IMR-90 (cell line): ENCODE measurements around the gene INAFM1. TPM values are rescaled to one million over a fixed set of nuclear protein-coding genes. Genes with fewer than 3 reads are reported as not detected.

ENCODE experiments used
- ATAC-seq: fragments of 200-7000 bp; cut with Tn5 transposase; 2 replicates; pipeline ENCODE4 v1.9.1; 2020; ENCODE audit warnings: low read depth, mild to moderate bottlenecking, moderate library complexity
- BruUV-seq: library from RNA; stranded (reverse); fragments of 400-500 nt; replicated peaks from 2 replicates; lab custom pipeline; 2021; lab: Mats Ljungman, UMichigan
- CTCF ChIA-PET: fragments of 300-600 bp; formaldehyde crosslinking; extraction: SDS; loops from one replicate; lab custom pipeline; 2021; ENCODE audit warnings: antibody characterized with exemption; lab: Yijun Ruan, JAX
- POLR2A ChIA-PET: fragments of 300-600 bp; sonication (Branson Sonifier 250); formaldehyde crosslinking; loops from one replicate; lab custom pipeline; 2022; ENCODE audit warnings: antibody characterized with exemption; ENCODE audit not compliant: unreplicated experiment; lab: Charles Lee
- DNase-seq: peaks from one replicate; pipeline ENCODE4 v3.0.0; 2013
- H2AFZ ChIP-seq: replicated peaks from 2 replicates; pipeline ENCODE3; 2013; ENCODE audit warnings: low read length, mild to moderate bottlenecking; ENCODE audit not compliant: poor library complexity
- H2AK5ac ChIP-seq: 2 replicates; pipeline ENCODE4 v1.6.1; 2013; ENCODE audit warnings: low read depth, low read length, inconsistent platforms
- H2AK9ac ChIP-seq: replicated peaks from 2 replicates; pipeline ENCODE3; 2013; ENCODE audit warnings: mild to moderate bottlenecking, low read depth, low read length, moderate library complexity; ENCODE audit not compliant: poor library complexity
- H2BK120ac ChIP-seq: 2 replicates; pipeline ENCODE4 v1.6.1; 2013; ENCODE audit warnings: low read depth, low read length, inconsistent platforms
- H2BK15ac ChIP-seq: 3 replicates; pipeline ENCODE4 v1.6.1; 2013; ENCODE audit warnings: low read depth, low read length, inconsistent platforms
- H2BK20ac ChIP-seq: 2 replicates; pipeline ENCODE4 v1.6.1; 2013; ENCODE audit warnings: low read depth, mild to moderate bottlenecking, inconsistent platforms, low read length, moderate library complexity
- H2BK5ac ChIP-seq: 2 replicates; pipeline ENCODE4 v1.6.1; 2013; ENCODE audit warnings: mild to moderate bottlenecking, low read depth, low read length, inconsistent platforms; ENCODE audit not compliant: poor library complexity, severe bottlenecking
- H3K14ac ChIP-seq: replicated peaks from 2 replicates; pipeline ENCODE4 v1.6.1; 2013; ENCODE audit warnings: low read depth, low read length, inconsistent platforms
- H3K18ac ChIP-seq: 2 replicates; pipeline ENCODE4 v1.6.1; 2013; ENCODE audit warnings: low read depth, low read length, control low read depth
- H3K23ac ChIP-seq: 2 replicates; pipeline ENCODE4 v1.6.1; 2013; ENCODE audit warnings: low read depth, low read length, inconsistent platforms
- H3K27ac ChIP-seq: 2 replicates; pipeline ENCODE4 v1.5.1; 2013; ENCODE audit warnings: mild to moderate bottlenecking, control low read depth, low read length; ENCODE audit not compliant: insufficient read depth
- H3K27me3 ChIP-seq: 2 replicates; pipeline ENCODE4 v1.6.1; 2013; ENCODE audit warnings: low read length; ENCODE audit not compliant: control insufficient read depth, insufficient read depth
- H3K36me3 ChIP-seq: 2 replicates; pipeline ENCODE4 v1.6.1; 2013; ENCODE audit warnings: low read length, mixed read lengths; ENCODE audit not compliant: control insufficient read depth, insufficient read depth
- H3K4ac ChIP-seq: 2 replicates; pipeline ENCODE4 v1.6.1; 2013; ENCODE audit warnings: low read depth, low read length, inconsistent platforms
- H3K4me1 ChIP-seq: 2 replicates; pipeline ENCODE4 v1.6.1; 2013; ENCODE audit warnings: low read length, mixed read lengths; ENCODE audit not compliant: control insufficient read depth, insufficient read depth
- H3K4me2 ChIP-seq: 2 replicates; pipeline ENCODE4 v1.6.1; 2013; ENCODE audit warnings: low read depth, mild to moderate bottlenecking, control low read depth, low read length, moderate library complexity
- H3K4me3 ChIP-seq: 2 replicates; pipeline ENCODE4 v1.5.1; 2013; ENCODE audit warnings: low read depth, mild to moderate bottlenecking, control low read depth, low read length, moderate library complexity; ENCODE audit not compliant: insufficient read depth
- H3K56ac ChIP-seq: 2 replicates; pipeline ENCODE4 v1.6.1; 2013; ENCODE audit warnings: low read length, inconsistent platforms; ENCODE audit not compliant: insufficient read depth; ENCODE audit errors: extremely low read depth
- H3K79me1 ChIP-seq, 2 experiments: 2 replicates each; pipeline ENCODE4 v1.6.1; 2013; ENCODE audit warnings: low read length in 2 of 2, inconsistent platforms in 1 of 2, low read depth in 1 of 2
- H3K9ac ChIP-seq: 2 replicates; pipeline ENCODE4 v1.6.1; 2013; ENCODE audit warnings: low read depth, low read length, control low read depth
- H3K9me1 ChIP-seq: 2 replicates; pipeline ENCODE4 v1.6.1; 2013; ENCODE audit warnings: low read length, inconsistent platforms; ENCODE audit not compliant: insufficient read depth
- H3K9me3 ChIP-seq: 2 replicates; pipeline ENCODE4 v1.6.1; 2013; ENCODE audit warnings: low read length; ENCODE audit not compliant: control insufficient read depth, insufficient read depth
- H4K20me1 ChIP-seq: 2 replicates; pipeline ENCODE4 v1.6.1; 2013; ENCODE audit warnings: low read length, inconsistent platforms; ENCODE audit not compliant: insufficient read depth
- H4K5ac ChIP-seq: 2 replicates; pipeline ENCODE4 v1.6.1; 2013; ENCODE audit warnings: mild to moderate bottlenecking, low read depth, low read length, control low read depth
- H4K8ac ChIP-seq, 2 experiments: 2 replicates each; pipeline ENCODE4 v1.6.1; 2013; ENCODE audit warnings: low read depth in 2 of 2, low read length in 2 of 2, control low read depth in 1 of 2, inconsistent platforms in 1 of 2
- H4K91ac ChIP-seq: 2 replicates; pipeline ENCODE4 v1.6.1; 2013; ENCODE audit warnings: low read depth, low read length, inconsistent platforms; ENCODE audit not compliant: insufficient read depth
- BHLHE40 ChIP-seq: fragments of 150-350 bp; IDR thresholded peaks from 2 replicates; pipeline ENCODE4 v1.6.1; 2016; ENCODE audit warnings: mild to moderate bottlenecking, low read depth, low read length
- CEBPB ChIP-seq: IDR thresholded peaks from 2 replicates; pipeline ENCODE4 v1.6.1; 2012; ENCODE audit warnings: low read depth, low read length, improper control_type of control experiment
- CHD1 ChIP-seq: IDR thresholded peaks from 2 replicates; pipeline ENCODE4 v1.6.1; 2012; ENCODE audit warnings: low read depth, low read length, improper control_type of control experiment
- FOS ChIP-seq: fragments of 150-350 bp; IDR thresholded peaks from 2 replicates; pipeline ENCODE4 v1.6.1; 2016; ENCODE audit warnings: low read depth, low read length
- MAFK ChIP-seq: IDR thresholded peaks from 2 replicates; pipeline ENCODE4 v1.6.1; 2012; ENCODE audit warnings: low read depth, low read length, improper control_type of control experiment
- MAZ ChIP-seq: IDR thresholded peaks from 2 replicates; pipeline ENCODE4 v1.6.1; 2012; ENCODE audit warnings: low read depth, mild to moderate bottlenecking, low read length, improper control_type of control experiment, moderate library complexity, borderline replicate concordance
- MXI1 ChIP-seq: IDR thresholded peaks from 2 replicates; pipeline ENCODE4 v1.6.1; 2012; ENCODE audit warnings: low read depth, mild to moderate bottlenecking, low read length, moderate library complexity, borderline replicate concordance
- NFE2L2 ChIP-seq: fragments of 150-350 bp; IDR thresholded peaks from 2 replicates; pipeline ENCODE4 v1.6.1; 2016; ENCODE audit warnings: low read depth, mild to moderate bottlenecking, low read length
- POLR2A ChIP-seq: IDR thresholded peaks from 2 replicates; pipeline ENCODE4 v1.6.1; 2012; ENCODE audit warnings: mild to moderate bottlenecking, low read depth, low read length
- RAD21 ChIP-seq: IDR thresholded peaks from 2 replicates; pipeline ENCODE4 v1.6.1; 2012; ENCODE audit warnings: low read length, improper control_type of control experiment
- RCOR1 ChIP-seq: IDR thresholded peaks from 2 replicates; pipeline ENCODE4 v1.6.1; 2012; ENCODE audit warnings: mild to moderate bottlenecking, low read length, improper control_type of control experiment; ENCODE audit not compliant: insufficient replicate concordance
- RFX5 ChIP-seq: IDR thresholded peaks from 2 replicates; pipeline ENCODE4 v1.8.0; 2012; ENCODE audit warnings: low read depth, mild to moderate bottlenecking, low read length, moderate library complexity
- SMC3 ChIP-seq: fragments of 150-350 bp; IDR thresholded peaks from 2 replicates; pipeline ENCODE4 v1.6.1; 2016; ENCODE audit warnings: low read depth, mild to moderate bottlenecking, antibody characterized with exemption, low read length, moderate library complexity
- WGBS, 2 experiments: methylation state at CpG; one replicate each; pipeline versions ENCODE4 v1.1.5 to v1.1.7; 2013; ENCODE audit warnings: missing lambda C conversion rate in 2 of 2; ENCODE audit not compliant: insufficient read length in 1 of 2; ENCODE audit errors: extremely low coverage in 2 of 2; 5-methylcytosine and 5-hydroxymethylcytosine counted together
- dilution Hi-C: fragments of 300-500 bp; cut with HindIII; formaldehyde crosslinking; loops from one replicate; pipeline ENCODE4 v1.14.3; 2018; ENCODE audit warnings: low sequenced_read_pairs; ENCODE audit not compliant: unreplicated experiment
- in situ Hi-C: fragments of 300-500 bp; cut with MboI; formaldehyde crosslinking; loops from 3 replicates; pipeline ENCODE4 v1.14.3; 2019; ENCODE audit warnings: low sequenced_read_pairs, inconsistent platforms, mixed read lengths
- intact Hi-C: fragments of 100-400 bp; cut with micrococcal nuclease; formaldehyde crosslinking; loops from 2 replicates; pipeline ENCODE4 v1.10.0; 2022
- polyA plus RNA-seq, 3 experiments: library from polyadenylated mRNA; depleted of rRNA; stranded (reverse); fragments of >200 nt; gene quantifications; 2 replicates each; pipeline ENCODE4 v1.2.3, GENCODE V29; 2012; ENCODE audit warnings: low replicate concordance in 1 of 3
- total RNA-seq: library from RNA; depleted of rRNA; stranded (reverse); fragments of >200 nt; gene quantifications from 2 replicates; pipeline ENCODE4 v1.2.3, GENCODE V29; 2012
- TF ChIP-seq, protein P1 (sequence below): fragments of 150-350 bp; IDR thresholded peaks from 2 replicates; pipeline ENCODE4 v1.6.1; 2017; ENCODE audit warnings: mild to moderate bottlenecking, antibody characterized with exemption, low read length, low read depth
- TF ChIP-seq, protein P2 (sequence below): fragments of 150-350 bp; IDR thresholded peaks from 2 replicates; pipeline ENCODE4 v1.6.1; 2016; ENCODE audit warnings: low read depth, mild to moderate bottlenecking, low read length, moderate library complexity, borderline replicate concordance

INAFM1 gene
- total and polyA plus RNA-seq, 2 of the 4 experiments (the other 2 are of a cell fraction) = 0.36 to 7.8 TPM

DNA sequence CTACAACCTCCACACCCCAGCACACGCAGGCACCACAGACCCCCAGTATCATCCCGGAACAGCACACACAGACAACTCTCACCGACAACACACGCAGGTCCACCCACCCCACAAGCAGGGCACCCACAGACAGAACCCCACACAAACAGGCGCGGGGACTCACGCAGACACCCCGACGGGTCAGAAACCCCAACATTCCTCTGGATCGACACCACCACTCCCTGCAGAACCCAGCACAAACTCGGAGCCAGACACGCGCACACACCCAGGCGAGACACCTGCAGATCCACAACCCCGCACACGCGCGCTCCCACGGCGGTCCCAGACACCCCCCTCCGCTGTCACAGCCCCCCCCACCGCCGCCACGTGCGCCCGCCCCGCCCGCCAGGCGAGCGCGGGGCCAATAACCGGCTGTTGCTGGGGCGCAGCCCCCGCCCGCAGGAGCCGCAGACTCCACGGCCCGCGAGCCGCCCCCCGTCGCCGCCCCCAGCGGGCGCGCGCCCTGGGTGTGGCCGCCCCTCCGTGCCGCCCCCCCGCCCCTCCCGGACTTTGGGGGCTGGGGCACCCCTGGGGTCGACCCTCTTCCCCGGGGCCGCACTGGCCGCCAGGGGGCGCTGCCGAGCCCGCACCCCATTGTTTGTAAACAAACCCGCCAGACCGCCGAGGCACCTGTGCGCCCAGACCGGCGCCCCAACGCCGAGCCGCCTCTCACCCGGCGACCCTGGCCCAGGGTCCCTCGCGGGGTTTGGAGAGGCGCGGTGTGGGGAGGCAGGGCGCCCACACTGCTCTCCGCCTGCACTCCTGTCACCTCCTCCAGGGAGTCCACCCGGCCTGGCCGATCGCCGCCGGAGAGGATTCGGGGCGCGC, 44.4 kb upstream of the INAFM1 start:
- Histone ChIP-seq H3K27me3 (no peaks in the 10 kb centered on the region), H3K14ac (peak overlapping the region; percentile 92), H3K4me1 (peaks cover 29% of the 10 kb centered on the region), H4K20me1 (peaks cover 33% of the 10 kb centered on the region), H2AFZ (peak overlapping the region; percentile 75), H3K18ac (peak overlapping the region; percentile 55), H3K56ac (no peak overlapping the region), H2AK5ac (peak overlapping the region; percentile 99), H2BK5ac (peak overlapping the region; percentile 90), H3K9me3 (no peaks in the 10 kb centered on the region), H4K5ac (0 out of 2 replicates have a peak overlapping the region, but pooled peaks have one; percentile 2), H3K23ac (peak overlapping the region; percentile 96), H3K9ac (peak overlapping the region; percentile 97), H4K91ac (peak overlapping the region; percentile 78), H3K4me2 (peak overlapping the region; percentile 98), H3K79me1 (peaks cover 10 to 50% of the 10 kb centered on the region in 2 experiments), H2AK9ac (peak overlapping the region; percentile 95), H3K4me3 (peak overlapping the region; percentile 96), H2BK20ac (no peak overlapping the region), H4K8ac (peak overlapping the region in 1 of 2 experiments; percentile 26; a peak in 1 of 4 replicates), H3K9me1 (peaks cover 21% of the 10 kb centered on the region), H3K4ac (peak overlapping the region; percentile 72), H2BK120ac (peak overlapping the region; percentile 46), H3K27ac (peak overlapping the region; percentile 97), H2BK15ac (peak overlapping the region; percentile 25; the same call in 1 of the 3 replicates), H3K36me3 (no peaks in the 10 kb centered on the region)
- 2% methylated on average over 12 of the region's 84 CpGs; no CpG with 5 or more reads in 1 of the 2 experiments for WGBS, 2 experiments
- CTCF ChIA-PET = interaction anchor here (1.1 kb wide), 1 partner anchor 14 kb away, joined by 4 read pairs; no protein-coding TSS in a partner anchor
- BruUV-seq = no TSS peak
- intact Hi-C loops = loop anchor here (1.0 kb wide), 1 partner anchor 14 kb away; no protein-coding TSS in a partner anchor
- POLR2A ChIA-PET = no interaction called here
- in situ Hi-C loops = no loop called here
- DNase-seq (peak; percentile 18), ATAC-seq (peak; percentile 0)
- dilution Hi-C loops = no loop called here
- TF ChIP-seq FOS (no peak), POLR2A (no peak), BHLHE40 (no peak), NFE2L2 (no peak), CHD1 (no peak; the same call in 1 of the 2 replicates), MXI1 (peak; percentile 60; the same call in 1 of the 2 replicates), CEBPB (no peak), MAZ (peak; percentile 79; the same call in 1 of the 2 replicates), MAFK (no peak), SMC3 (peak; percentile 21; the same call in 1 of the 2 replicates), RAD21 (peak; percentile 18; the same call in 1 of the 2 replicates), RCOR1 (peak; percentile 21), RFX5 (no peak)
- TF ChIP-seq, protein P1, sequence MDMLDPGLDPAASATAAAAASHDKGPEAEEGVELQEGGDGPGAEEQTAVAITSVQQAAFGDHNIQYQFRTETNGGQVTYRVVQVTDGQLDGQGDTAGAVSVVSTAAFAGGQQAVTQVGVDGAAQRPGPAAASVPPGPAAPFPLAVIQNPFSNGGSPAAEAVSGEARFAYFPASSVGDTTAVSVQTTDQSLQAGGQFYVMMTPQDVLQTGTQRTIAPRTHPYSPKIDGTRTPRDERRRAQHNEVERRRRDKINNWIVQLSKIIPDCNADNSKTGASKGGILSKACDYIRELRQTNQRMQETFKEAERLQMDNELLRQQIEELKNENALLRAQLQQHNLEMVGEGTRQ = no peak
- TF ChIP-seq, protein P2, sequence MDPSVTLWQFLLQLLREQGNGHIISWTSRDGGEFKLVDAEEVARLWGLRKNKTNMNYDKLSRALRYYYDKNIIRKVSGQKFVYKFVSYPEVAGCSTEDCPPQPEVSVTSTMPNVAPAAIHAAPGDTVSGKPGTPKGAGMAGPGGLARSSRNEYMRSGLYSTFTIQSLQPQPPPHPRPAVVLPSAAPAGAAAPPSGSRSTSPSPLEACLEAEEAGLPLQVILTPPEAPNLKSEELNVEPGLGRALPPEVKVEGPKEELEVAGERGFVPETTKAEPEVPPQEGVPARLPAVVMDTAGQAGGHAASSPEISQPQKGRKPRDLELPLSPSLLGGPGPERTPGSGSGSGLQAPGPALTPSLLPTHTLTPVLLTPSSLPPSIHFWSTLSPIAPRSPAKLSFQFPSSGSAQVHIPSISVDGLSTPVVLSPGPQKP = no peak
